ENCODE results near the gene SSBP3.
A peak's percentile ranks its signal among the peaks of the same experiment; 100 is the strongest.

Gene SSBP3

DNA sequence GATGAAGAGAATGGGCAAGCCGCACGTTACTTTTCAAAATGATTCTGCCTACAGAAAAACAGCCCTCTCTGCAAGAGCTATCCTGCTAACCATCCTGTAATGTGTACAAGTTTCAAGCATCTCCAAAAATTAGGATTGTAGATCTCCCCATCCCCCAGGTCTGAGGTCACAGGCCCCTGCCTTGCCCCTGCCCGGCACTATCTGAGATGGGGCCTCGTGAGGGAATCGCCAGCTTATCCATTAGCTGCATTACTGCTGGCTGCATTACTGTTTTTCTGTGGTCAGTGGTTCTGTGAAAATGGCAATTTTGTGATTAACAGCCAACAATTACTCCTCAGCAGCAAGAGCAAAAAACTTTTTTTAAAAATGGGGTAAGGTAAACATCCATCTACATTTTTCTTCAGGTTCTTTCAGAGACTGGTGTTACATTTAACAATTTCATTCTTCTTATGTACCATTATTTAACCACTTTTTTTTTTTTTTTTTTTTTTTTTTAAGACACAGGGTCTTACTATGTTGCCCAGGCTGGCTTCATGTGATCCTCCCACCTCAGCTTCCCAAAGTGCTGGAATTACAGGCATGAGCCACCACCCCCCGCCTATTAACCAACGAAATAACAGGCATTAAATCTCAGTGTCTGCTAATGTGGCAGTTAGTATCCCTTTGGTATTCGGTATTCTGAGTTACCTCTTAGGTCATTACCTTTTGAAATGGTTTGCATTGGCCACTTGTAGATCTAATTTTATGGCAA lies 122.4 kb downstream of the SSBP3 start:
- no peak for TF ChIP-seq CTCF (IDR thresholded peaks at IDR 0.05; ENCODE audit: extremely low read depth, missing control alignments)
- no peak for DNase-seq (ENCODE audit: low spot score)

GRCh38 chr1:54282101-54282847 lies 123.9 kb downstream of the SSBP3 start:
- TF ChIP-seq CTCF (IDR thresholded peaks at IDR 0.05; ENCODE audit: extremely low read depth, missing control alignments), result no peak

DNA sequence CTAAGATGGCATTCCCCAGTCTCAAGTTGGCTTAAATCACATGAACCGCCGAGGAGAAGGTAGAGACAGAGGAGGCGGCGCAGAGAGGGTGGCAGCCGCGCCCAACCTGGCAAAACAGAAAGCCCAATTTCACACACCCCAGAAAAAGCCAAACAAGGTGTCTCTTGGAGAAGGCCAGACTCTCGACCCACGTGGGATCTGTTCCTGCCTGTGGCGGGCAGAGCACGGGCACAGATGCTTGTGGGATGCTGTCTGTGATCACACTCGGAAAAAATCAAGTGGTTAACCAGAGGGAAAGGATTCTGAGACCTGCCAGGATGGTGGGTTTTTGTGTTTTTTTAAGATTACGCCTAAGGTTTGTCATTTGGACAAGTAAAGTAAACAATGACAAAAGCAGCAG lies 125.5 kb downstream of the SSBP3 start:
- TF ChIP-seq CTCF (IDR thresholded peaks at IDR 0.05; ENCODE audit: extremely low read depth, missing control alignments), result no peak
- DNase-seq (ENCODE audit: low spot score), result no peak

More at GRCh38 chr1:54282101-54282847, 123.9 kb downstream of the SSBP3 start:
- no peak for DNase-seq (ENCODE audit: low spot score)

DNA sequence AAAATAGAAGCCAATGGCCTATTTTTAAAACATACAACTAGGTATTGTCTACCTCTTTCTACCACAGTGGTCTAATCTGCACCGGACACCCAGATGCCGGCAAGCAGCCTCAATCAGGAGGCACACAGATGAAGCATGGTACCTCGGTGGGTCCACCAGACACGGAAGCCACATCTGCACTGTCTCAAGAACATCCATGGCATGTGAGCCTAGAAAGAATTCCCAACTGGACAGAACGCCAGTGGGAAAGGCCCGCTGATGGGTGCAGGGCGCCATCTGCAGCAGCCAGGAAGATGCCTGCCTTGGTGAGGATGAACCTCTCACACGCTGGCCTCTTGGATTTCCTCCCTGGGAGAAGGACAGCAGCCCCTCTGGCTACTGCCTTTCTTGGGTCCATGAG lies 126.7 kb downstream of the SSBP3 start:
- DNase-seq (ENCODE audit: low spot score), result no peak
- TF ChIP-seq CTCF (IDR thresholded peaks at IDR 0.05; ENCODE audit: extremely low read depth, missing control alignments), result no peak

DNA sequence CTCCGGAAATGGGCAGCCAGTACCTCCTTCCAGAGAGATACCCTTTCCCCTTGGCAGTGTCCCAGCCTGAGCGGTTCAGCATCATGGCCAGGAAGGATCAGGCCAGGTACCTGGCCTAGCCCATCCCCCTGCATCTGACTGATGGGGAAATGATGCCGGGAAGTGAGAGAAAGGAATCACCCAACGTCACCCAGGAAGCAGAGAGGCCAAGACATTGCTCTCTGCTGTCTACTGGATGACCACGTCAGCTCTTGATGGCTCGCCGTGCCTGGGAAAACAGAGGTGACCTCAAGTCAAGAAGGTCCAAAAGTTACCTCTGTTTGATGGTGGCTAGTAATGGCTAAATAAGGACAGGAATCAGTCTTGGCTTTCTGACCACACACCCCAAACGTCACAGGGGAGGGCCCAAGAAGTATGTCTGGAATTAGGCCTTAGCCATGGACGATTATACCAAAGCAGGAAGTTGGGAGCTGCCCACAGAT lies 127.2 kb downstream of the SSBP3 start:
- DNase-seq (ENCODE audit: low spot score), result no peak
- no peak for TF ChIP-seq CTCF (IDR thresholded peaks at IDR 0.05; ENCODE audit: extremely low read depth, missing control alignments)

- peak; percentile 57 for DNase-seq (ENCODE audit: low spot score)
- TF ChIP-seq CTCF (IDR thresholded peaks at IDR 0.05; ENCODE audit: extremely low read depth, missing control alignments), result no peak
Measured at GRCh38 chr1:54277451-54278341, 128.5 kb downstream of the SSBP3 start.
